Coronary artery (tissue), 2 donors: ENCODE results near the gene EYA2.
"Not testable (repeated sequence)": the region's sequence is repeated elsewhere in the genome, so short reads cannot be mapped to it uniquely, and the experiment has no call there.

Experiments
- DNase-seq: peaks from one replicate; pipeline ENCODE4 v3.0.0-alpha.2; 2017; ENCODE audit warnings: low spot score
- H3K27ac ChIP-seq, 2 donors: fragments of 200-600 bp; sonication (generic); one replicate each; pipeline ENCODE4 v1.5.1; 2016 to 2019
- H3K4me3 ChIP-seq: fragments of 200-600 bp; sonication (generic); 2 replicates; pipeline ENCODE4 v1.5.1; 2016; ENCODE audit warnings: mild to moderate bottlenecking, moderate library complexity
- TF ChIP-seq, protein P1 (sequence below): fragments of 200-600 bp; sonication (generic); IDR thresholded peaks from one replicate; pipeline ENCODE4 v1.5.1; 2019; ENCODE audit warnings: antibody characterized with exemption

The EYA2 gene

GRCh38 chr20:46930640-46931339 is 36.1 kb downstream of the EYA2 start:
- TF ChIP-seq, protein P1, sequence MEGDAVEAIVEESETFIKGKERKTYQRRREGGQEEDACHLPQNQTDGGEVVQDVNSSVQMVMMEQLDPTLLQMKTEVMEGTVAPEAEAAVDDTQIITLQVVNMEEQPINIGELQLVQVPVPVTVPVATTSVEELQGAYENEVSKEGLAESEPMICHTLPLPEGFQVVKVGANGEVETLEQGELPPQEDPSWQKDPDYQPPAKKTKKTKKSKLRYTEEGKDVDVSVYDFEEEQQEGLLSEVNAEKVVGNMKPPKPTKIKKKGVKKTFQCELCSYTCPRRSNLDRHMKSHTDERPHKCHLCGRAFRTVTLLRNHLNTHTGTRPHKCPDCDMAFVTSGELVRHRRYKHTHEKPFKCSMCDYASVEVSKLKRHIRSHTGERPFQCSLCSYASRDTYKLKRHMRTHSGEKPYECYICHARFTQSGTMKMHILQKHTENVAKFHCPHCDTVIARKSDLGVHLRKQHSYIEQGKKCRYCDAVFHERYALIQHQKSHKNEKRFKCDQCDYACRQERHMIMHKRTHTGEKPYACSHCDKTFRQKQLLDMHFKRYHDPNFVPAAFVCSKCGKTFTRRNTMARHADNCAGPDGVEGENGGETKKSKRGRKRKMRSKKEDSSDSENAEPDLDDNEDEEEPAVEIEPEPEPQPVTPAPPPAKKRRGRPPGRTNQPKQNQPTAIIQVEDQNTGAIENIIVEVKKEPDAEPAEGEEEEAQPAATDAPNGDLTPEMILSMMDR, result no peak
- DNase-seq, result no peak
- H3K4me3 ChIP-seq, result no peak overlapping the region
- no peak overlapping the region for H3K27ac ChIP-seq

DNA sequence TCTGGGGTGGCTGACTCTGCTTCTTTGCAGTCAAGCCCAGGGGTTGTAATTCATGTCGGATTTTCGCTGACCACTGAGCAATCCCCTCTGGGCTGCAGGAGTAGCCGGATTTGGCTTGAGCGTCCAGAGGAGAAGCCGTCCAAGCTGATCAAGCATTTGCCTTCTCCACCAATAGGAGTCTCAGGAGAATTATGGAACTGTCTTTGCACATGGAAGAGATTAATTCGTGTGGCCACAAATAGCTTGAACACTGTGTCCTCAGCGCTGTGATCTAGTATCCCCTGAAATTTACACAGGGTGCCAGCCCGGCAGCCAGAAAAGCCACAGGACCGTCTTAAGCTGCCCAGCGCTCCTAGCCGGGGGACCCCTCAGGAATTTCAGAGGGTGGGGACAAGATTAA is 37.1 kb downstream of the EYA2 start:
- TF ChIP-seq, protein P1, result no peak
- Histone ChIP-seq H3K27ac (peak overlapping the region in 1 of 2 donors; percentile 21), H3K4me3 (no peak overlapping the region)
- DNase-seq, result no peak

DNA sequence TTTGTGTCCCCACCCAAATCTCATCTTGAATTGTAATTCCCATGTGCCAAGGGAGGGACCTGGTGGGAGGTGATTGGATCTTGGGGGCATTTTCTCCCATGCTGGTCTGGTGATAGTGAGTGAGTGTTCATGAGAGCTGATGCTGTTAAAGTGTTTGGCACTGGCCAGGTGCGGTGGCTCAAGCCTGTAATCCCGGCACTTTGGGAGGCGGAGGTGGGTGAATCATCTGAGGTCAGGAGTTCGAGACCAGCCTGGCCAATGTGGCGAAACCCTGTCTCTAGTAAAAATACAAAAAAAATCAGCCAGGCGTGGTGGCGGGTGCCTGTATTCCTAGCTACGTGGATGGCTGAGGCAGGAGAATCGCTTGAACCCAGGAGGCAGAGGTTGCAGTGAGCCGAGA is 37.8 kb downstream of the EYA2 start:
- not testable (repeated sequence) for H3K4me3 ChIP-seq

DNA sequence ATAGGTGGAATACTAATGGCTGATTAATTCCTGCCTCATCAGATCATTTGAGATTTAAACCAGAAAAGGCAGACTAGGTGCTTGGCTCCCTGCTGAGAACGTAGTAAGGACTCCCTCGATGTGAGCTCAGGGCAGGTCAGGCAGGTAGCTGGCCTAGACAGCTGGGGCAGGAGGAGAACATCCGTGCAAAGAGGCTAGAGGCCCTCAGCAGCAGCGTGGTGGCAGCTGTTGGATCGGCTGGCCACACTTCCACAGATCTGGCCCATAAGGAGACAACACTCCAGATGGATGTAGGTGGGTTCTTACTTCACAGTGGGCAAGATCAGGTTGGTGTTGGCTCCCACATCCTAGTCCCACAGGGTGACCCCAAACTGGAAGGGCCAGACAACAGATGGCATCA is 38.5 kb downstream of the EYA2 start:
- no peak for DNase-seq
- no peak overlapping the region for H3K27ac ChIP-seq
- no peak overlapping the region for H3K4me3 ChIP-seq
- TF ChIP-seq, protein P1, result no peak

More for the DNA sequence above, 37.8 kb downstream of the EYA2 start:
- not testable (repeated sequence) for H3K27ac ChIP-seq, DNase-seq

- Histone ChIP-seq H3K27ac (no peak overlapping the region), H3K4me3 (no peak overlapping the region)
- no peak for DNase-seq
- TF ChIP-seq, protein P1, result no peak
Observed at GRCh38 chr20:46934746-46935287, 40.2 kb downstream of the EYA2 start.

GRCh38 chr20:46935394-46936017 is 40.9 kb downstream of the EYA2 start:
- no peak overlapping the region for H3K4me3 ChIP-seq
- no peak for DNase-seq
- TF ChIP-seq, protein P1, result no peak
- H3K27ac ChIP-seq, result no peak overlapping the region

- no peak for DNase-seq
- TF ChIP-seq, protein P1, result no peak
- no peak overlapping the region for H3K4me3 ChIP-seq
- H3K27ac ChIP-seq, result no peak overlapping the region
Observed at GRCh38 chr20:46936415-46937156, 41.9 kb downstream of the EYA2 start.
